ENCODE data around the gene JDP2.

- no peak for TF ChIP-seq POLR2A (IDR thresholded peaks at IDR 0.05; ENCODE audit: low read length)
- no peak for TF ChIP-seq GATA1 (IDR thresholded peaks at IDR 0.05; ENCODE audit: low read depth, low read length)
Measured at GRCh38 chr14:75406102-75406501, 21.7 kb upstream of the JDP2 start.

Measured in erythroblast (primary cell).